GM12878 (cell line): ENCODE measurements around the gene NAV2. TPM values are rescaled to one million over a fixed set of nuclear protein-coding genes. Genes with fewer than 3 reads are reported as not detected.

Experiments
- ATAC-seq: fragments of 200-7000 bp; cut with Tn5 transposase; 3 replicates; pipeline ENCODE4 v1.9.1; 2020; ENCODE audit warnings: mild to moderate bottlenecking, moderate library complexity
- BruUV-seq: library from RNA; stranded (reverse); fragments of 400-500 nt; replicated peaks from 2 replicates; lab custom pipeline; 2021; lab: Mats Ljungman, UMichigan
- CTCF ChIA-PET: fragments of 300-600 bp; sonication (Branson Sonifier 250); formaldehyde crosslinking; extraction: SDS; loops from one replicate; lab custom pipeline; 2021; ENCODE audit warnings: inconsistent platforms; lab: Yijun Ruan, JAX
- POLR2A ChIA-PET: fragments of 350-600 bp; formaldehyde crosslinking; extraction: SDS; loops from one replicate; lab custom pipeline; 2021; ENCODE audit warnings: inconsistent platforms; lab: Charles Lee
- RAD21 ChIA-PET: fragments of 300-600 bp; sonication (Branson Sonifier 250); formaldehyde crosslinking; loops from one replicate; lab custom pipeline; 2023; ENCODE audit warnings: antibody characterized with exemption; ENCODE audit not compliant: unreplicated experiment; lab: Charles Lee
- SMC1A ChIA-PET: fragments of 300-600 bp; sonication (Branson Sonifier 250); formaldehyde crosslinking; loops from one replicate; lab custom pipeline; 2023; ENCODE audit not compliant: unreplicated experiment, uncharacterized antibody; lab: Charles Lee
- DNase-seq: peaks from one replicate; pipeline ENCODE4 v3.0.0-alpha.2; 2011; ENCODE audit warnings: low read depth, low spot score
- FAIRE-seq: peaks from 3 replicates; lab custom pipeline; 2011; peaks lifted over from hg19 to GRCh38; lab: Jason Lieb, UNC
- H2AFZ ChIP-seq: 2 replicates; pipeline ENCODE4 v1.6.0; 2011; ENCODE audit warnings: low read depth, low read length, control low read depth; ENCODE audit not compliant: control insufficient read depth
- H3K27ac ChIP-seq: 2 replicates; pipeline ENCODE4 v1.5.1; 2011; ENCODE audit warnings: control low read depth; ENCODE audit not compliant: control insufficient read depth, insufficient read depth
- H3K27me3 ChIP-seq, 2 experiments: replicated peaks in 1 of 2; 2 replicates each; pipeline versions ENCODE4 v1.6.0 to v1.6.1; 2011; ENCODE audit warnings: low read length in 1 of 2; ENCODE audit not compliant: control insufficient read depth in 2 of 2, insufficient read depth in 2 of 2
- H3K36me3 ChIP-seq, 2 experiments: 2 replicates each; pipeline ENCODE4 v1.5.1; 2011; ENCODE audit warnings: low read length in 1 of 2; ENCODE audit not compliant: control insufficient read depth in 2 of 2, insufficient read depth in 2 of 2
- H3K4me1 ChIP-seq: 2 replicates; pipeline ENCODE4 v1.6.1; 2011; ENCODE audit warnings: mild to moderate bottlenecking, low read length, moderate library complexity, mixed read lengths; ENCODE audit not compliant: control insufficient read depth, insufficient read depth
- H3K4me2 ChIP-seq: 2 replicates; pipeline ENCODE4 v1.6.0; 2011; ENCODE audit warnings: control low read depth; ENCODE audit not compliant: control insufficient read depth, insufficient read depth
- H3K4me3 ChIP-seq: fragments of 200-600 bp; sonication (generic); 2 replicates; pipeline ENCODE4 v1.5.1; 2016
- H3K79me2 ChIP-seq: 2 replicates; pipeline ENCODE4 v1.6.0; 2011; ENCODE audit warnings: low read length; ENCODE audit not compliant: control insufficient read depth, insufficient read depth
- H3K9ac ChIP-seq: 2 replicates; pipeline ENCODE4 v1.8.0; 2011; ENCODE audit warnings: low read length, control low read depth, mixed read lengths; ENCODE audit not compliant: control insufficient read depth, insufficient read depth
- H3K9me3 ChIP-seq: replicated peaks from 3 replicates; pipeline ENCODE4 v1.5.1; 2011; ENCODE audit warnings: mild to moderate bottlenecking, low read length; ENCODE audit not compliant: control insufficient read depth, insufficient read depth
- H4K20me1 ChIP-seq: 2 replicates; pipeline ENCODE4 v1.6.0; 2011; ENCODE audit not compliant: control insufficient read depth, insufficient read depth
- CTCF ChIP-seq, 3 experiments: IDR thresholded peaks in 2 of 3; conservative IDR thresholded peaks in 1 of 3; 2 replicates each; pipeline ENCODE4 v1.5.1; 2011; ENCODE audit warnings: low read depth in 3 of 3, low read length in 3 of 3, mild to moderate bottlenecking in 3 of 3, control low read depth in 2 of 3, moderate library complexity in 2 of 3, inconsistent platforms in 1 of 3, mixed read lengths in 1 of 3; ENCODE audit not compliant: control insufficient read depth in 2 of 3, insufficient read depth in 1 of 3; ENCODE audit errors: extremely low read depth in 1 of 3
- KAT2A ChIP-seq: conservative IDR thresholded peaks from 2 replicates; pipeline ENCODE4 v1.6.1; 2011; ENCODE audit warnings: low read depth, low read length; ENCODE audit not compliant: control insufficient read depth
- KLF5 ChIP-seq: fragments of 450-650 bp; IDR thresholded peaks from 2 replicates; pipeline ENCODE4 v1.6.1; 2014; ENCODE audit warnings: mild to moderate bottlenecking; ENCODE audit not compliant: partially characterized antibody
- NR2F1 ChIP-seq: fragments of 450-650 bp; conservative IDR thresholded peaks from 2 replicates; pipeline ENCODE4 v1.6.1; 2017; ENCODE audit warnings: mild to moderate bottlenecking
- SIN3A ChIP-seq: IDR thresholded peaks from 2 replicates; pipeline ENCODE4 v1.6.1; 2012; ENCODE audit warnings: low read depth, low read length, improper control_type of control experiment
- TCF7 ChIP-seq: IDR thresholded peaks from 2 replicates; pipeline ENCODE4 v1.6.1; 2014; ENCODE audit warnings: antibody characterized with exemption, borderline replicate concordance
- ZNF217 ChIP-seq: fragments of 450-650 bp; IDR thresholded peaks from 2 replicates; pipeline ENCODE4 v1.6.1; 2017; ENCODE audit warnings: antibody characterized with exemption, mild to moderate bottlenecking
- ZZZ3 ChIP-seq: IDR thresholded peaks from 2 replicates; pipeline ENCODE4 v1.6.1; 2011; ENCODE audit warnings: low read depth; ENCODE audit not compliant: control insufficient read depth, insufficient read length
- WGBS: methylation state at CpG from one replicate; pipeline ENCODE4 v1.1.6; 2016; ENCODE audit warnings: low lambda C conversion rate; ENCODE audit not compliant: insufficient replicate concordance, insufficient coverage; ENCODE audit errors: missing lambda C conversion rate; 5-methylcytosine and 5-hydroxymethylcytosine counted together
- in situ Hi-C: fragments of 300-500 bp; cut with MboI; formaldehyde crosslinking; loops from 9 replicates; pipeline ENCODE4 v1.14.3; 2018; ENCODE audit warnings: mixed read lengths
- intact Hi-C: fragments of 100-400 bp; cut with micrococcal nuclease; formaldehyde crosslinking; loops from one replicate; pipeline ENCODE4 v1.14.2; 2022; ENCODE audit not compliant: unreplicated experiment
- polyA plus RNA-seq, 11 experiments: library from polyadenylated mRNA; depleted of rRNA in 4 of 11; unstranded in 6 of 11; stranded (reverse) in 5 of 11; fragments of >200 nt; fragmentation: Nextera tagmentation in 4 of 11; fragmentation: Illumina TruSeq in 1 of 11; extraction: Ambion mirVana in 4 of 11; extraction: Trizol in 1 of 11; gene quantifications; 1 replicate in 1 of 11; 2 replicates in 10 of 11; pipeline versions ENCODE4 v1.2.1 to v1.2.3, GENCODE V29; 2011 to 2016; ENCODE audit warnings: inconsistent platforms in 2 of 11, missing spikeins in 2 of 11, low read depth in 1 of 11
- total RNA-seq, 4 experiments: library from RNA; depleted of rRNA in 3 of 4; stranded (reverse); fragments of >200 nt in 3 of 4; fragmentation: Illumina TruSeq in 1 of 4; extraction: Trizol in 1 of 4; gene quantifications; 2 replicates each; pipeline versions ENCODE4 v1.2.1 to v1.2.3, GENCODE V29; 2013 to 2021
- TF ChIP-seq, protein P1 (sequence below): IDR thresholded peaks from 2 replicates; pipeline ENCODE4 v1.6.1; 2011; ENCODE audit warnings: borderline replicate concordance, low read depth, mild to moderate bottlenecking, moderate library complexity, low read length; ENCODE audit not compliant: insufficient read depth, poor library complexity, severe bottlenecking
- TF ChIP-seq, protein P2 (sequence below): IDR thresholded peaks from 2 replicates; pipeline ENCODE4 v1.6.1; 2011; ENCODE audit warnings: mild to moderate bottlenecking, low read depth, low read length, moderate library complexity; ENCODE audit not compliant: insufficient replicate concordance

Gene NAV2
- total and polyA plus RNA-seq, 10 of the 15 experiments (the other 5 are each of a cell fraction or from before 2014, with no cell fraction given), result 0.35 to 6.1 (median 1.1) TPM

DNA sequence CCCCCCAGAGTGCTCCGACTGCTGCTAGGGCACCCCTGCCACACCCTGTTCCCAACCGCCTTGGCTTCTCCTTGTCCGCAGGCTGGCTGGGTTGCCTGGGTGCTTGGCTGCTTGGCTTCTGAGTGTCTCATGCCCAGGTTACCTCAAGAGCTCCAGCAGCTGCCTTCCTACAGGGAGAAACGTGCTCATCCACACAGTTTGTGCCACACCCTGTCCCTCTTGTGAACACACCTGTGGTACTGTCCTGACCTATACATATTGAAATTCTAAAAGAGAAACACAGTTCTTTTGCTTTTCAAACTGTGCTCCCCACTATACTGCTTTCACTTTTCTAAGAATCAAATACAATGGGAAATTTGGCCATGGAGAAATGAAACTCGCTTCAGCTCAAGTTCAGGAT lies 256.2 kb downstream of the NAV2 start:
- BruUV-seq, result no TSS peak
- Histone ChIP-seq H3K27ac (no peak overlapping the region), H3K36me3 (no peaks in the 10 kb centered on the region), H3K9me3 (no peaks in the 10 kb centered on the region), H3K27me3 (no peaks in the 10 kb centered on the region), H2AFZ (no peak overlapping the region), H3K9ac (no peak overlapping the region), H3K4me2 (no peak overlapping the region), H4K20me1 (no peaks in the 10 kb centered on the region), H3K4me3 (no peak overlapping the region), H3K4me1 (peaks cover 11% of the 10 kb centered on the region), H3K79me2 (no peaks in the 10 kb centered on the region)
- CTCF ChIA-PET, result interaction anchor here (1.3 kb wide), 2 partner anchors 16 to 19 kb away, joined by 4 to 6 read pairs; no protein-coding TSS in a partner anchor
- in situ Hi-C loops, result no loop called here
- intact Hi-C loops, result no loop called here
- no peak for DNase-seq
- TF ChIP-seq, protein P1, sequence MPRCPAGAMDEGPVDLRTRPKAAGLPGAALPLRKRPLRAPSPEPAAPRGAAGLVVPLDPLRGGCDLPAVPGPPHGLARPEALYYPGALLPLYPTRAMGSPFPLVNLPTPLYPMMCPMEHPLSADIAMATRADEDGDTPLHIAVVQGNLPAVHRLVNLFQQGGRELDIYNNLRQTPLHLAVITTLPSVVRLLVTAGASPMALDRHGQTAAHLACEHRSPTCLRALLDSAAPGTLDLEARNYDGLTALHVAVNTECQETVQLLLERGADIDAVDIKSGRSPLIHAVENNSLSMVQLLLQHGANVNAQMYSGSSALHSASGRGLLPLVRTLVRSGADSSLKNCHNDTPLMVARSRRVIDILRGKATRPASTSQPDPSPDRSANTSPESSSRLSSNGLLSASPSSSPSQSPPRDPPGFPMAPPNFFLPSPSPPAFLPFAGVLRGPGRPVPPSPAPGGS, result no peak
- TF ChIP-seq NR2F1 (no peak), CTCF (IDR thresholded peaks at IDR 0.05 in 2 of 3, conservative IDR thresholded peaks at IDR 0.05 in 1 of 3; ENCODE audit: control insufficient read depth in 2 of 3, extremely low read depth in 1 of 3, insufficient read depth in 1 of 3, low read depth in 3 of 3, low read length in 3 of 3) (no peak), ZNF217 (no peak), SIN3A (no peak), KLF5 (no peak), KAT2A (no peak), TCF7 (no peak), ZZZ3 (no peak)
- TF ChIP-seq, protein P2, sequence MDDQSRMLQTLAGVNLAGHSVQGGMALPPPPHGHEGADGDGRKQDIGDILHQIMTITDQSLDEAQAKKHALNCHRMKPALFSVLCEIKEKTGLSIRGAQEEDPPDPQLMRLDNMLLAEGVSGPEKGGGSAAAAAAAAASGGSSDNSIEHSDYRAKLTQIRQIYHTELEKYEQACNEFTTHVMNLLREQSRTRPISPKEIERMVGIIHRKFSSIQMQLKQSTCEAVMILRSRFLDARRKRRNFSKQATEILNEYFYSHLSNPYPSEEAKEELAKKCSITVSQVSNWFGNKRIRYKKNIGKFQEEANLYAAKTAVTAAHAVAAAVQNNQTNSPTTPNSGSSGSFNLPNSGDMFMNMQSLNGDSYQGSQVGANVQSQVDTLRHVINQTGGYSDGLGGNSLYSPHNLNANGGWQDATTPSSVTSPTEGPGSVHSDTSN, result no peak
- SMC1A ChIA-PET, result no interaction called here
- POLR2A ChIA-PET, result no interaction called here
- 63% methylated on average over 5 of the region's 5 CpGs for WGBS
- RAD21 ChIA-PET, result no interaction called here
- FAIRE-seq, result no peak
- peak; percentile 43 for ATAC-seq
